ENCODE data around the gene HIVEP3.

Gene HIVEP3

DNA sequence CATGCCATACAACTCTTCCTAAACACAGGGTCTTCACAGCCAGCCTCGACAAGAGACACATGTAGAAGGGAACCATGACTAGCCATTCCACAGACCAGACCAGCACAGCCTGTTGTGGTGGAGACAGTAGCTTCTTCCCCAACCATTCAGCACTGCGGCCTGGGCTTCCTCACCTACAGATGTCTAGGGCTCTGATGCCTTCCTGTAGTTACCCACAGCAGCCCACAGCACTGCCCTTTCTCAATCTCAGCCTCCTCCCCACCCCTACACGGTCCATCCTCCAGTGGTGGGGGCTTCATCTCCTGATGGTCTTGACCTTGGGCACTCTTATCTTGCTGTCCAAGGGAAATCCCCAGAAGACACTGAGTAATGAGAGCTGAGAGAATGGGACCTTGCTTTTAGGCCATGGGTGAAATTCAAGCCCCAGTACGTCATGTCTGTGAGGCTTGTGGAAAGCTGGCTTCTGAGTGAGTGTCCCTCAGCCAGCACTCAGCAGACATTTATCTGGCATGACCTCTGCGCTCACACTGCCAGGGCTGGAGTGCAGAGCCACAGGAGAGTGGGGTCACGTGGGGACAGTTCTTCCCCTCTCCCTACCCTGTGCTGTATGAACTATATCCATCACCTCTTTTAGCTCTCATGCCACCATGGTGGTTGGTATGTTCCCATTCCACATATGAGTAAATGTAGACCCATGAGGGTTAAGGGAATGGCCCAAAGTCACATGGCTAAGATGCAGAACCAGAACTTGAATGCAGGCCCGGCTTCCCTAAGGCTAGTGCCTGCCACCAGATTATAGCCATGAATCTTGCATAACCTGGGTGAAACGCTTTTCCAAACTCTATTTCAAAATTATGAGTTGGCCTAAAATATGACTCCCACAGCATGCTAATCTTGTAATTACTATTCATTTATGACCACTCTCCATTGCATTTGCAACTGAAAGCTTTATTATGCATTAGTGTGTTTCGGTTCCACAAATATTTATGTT is 104.7 kb downstream of the HIVEP3 start:
- no peak overlapping the region for H3K27ac ChIP-seq (replicated peaks)
- H3K27me3 ChIP-seq (ENCODE audit: insufficient read depth, poor library complexity, severe bottlenecking): no peaks in the 10 kb centered on the region
- TF ChIP-seq, protein P1, sequence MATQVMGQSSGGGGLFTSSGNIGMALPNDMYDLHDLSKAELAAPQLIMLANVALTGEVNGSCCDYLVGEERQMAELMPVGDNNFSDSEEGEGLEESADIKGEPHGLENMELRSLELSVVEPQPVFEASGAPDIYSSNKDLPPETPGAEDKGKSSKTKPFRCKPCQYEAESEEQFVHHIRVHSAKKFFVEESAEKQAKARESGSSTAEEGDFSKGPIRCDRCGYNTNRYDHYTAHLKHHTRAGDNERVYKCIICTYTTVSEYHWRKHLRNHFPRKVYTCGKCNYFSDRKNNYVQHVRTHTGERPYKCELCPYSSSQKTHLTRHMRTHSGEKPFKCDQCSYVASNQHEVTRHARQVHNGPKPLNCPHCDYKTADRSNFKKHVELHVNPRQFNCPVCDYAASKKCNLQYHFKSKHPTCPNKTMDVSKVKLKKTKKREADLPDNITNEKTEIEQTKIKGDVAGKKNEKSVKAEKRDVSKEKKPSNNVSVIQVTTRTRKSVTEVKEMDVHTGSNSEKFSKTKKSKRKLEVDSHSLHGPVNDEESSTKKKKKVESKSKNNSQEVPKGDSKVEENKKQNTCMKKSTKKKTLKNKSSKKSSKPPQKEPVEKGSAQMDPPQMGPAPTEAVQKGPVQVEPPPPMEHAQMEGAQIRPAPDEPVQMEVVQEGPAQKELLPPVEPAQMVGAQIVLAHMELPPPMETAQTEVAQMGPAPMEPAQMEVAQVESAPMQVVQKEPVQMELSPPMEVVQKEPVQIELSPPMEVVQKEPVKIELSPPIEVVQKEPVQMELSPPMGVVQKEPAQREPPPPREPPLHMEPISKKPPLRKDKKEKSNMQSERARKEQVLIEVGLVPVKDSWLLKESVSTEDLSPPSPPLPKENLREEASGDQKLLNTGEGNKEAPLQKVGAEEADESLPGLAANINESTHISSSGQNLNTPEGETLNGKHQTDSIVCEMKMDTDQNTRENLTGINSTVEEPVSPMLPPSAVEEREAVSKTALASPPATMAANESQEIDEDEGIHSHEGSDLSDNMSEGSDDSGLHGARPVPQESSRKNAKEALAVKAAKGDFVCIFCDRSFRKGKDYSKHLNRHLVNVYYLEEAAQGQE (IDR thresholded peaks at IDR 0.05; ENCODE audit: insufficient replicate concordance, low read depth): no peak
- TF ChIP-seq SPI1 (IDR thresholded peaks at IDR 0.05; ENCODE audit: borderline replicate concordance, low read depth): no peak
- TF ChIP-seq, protein P2, sequence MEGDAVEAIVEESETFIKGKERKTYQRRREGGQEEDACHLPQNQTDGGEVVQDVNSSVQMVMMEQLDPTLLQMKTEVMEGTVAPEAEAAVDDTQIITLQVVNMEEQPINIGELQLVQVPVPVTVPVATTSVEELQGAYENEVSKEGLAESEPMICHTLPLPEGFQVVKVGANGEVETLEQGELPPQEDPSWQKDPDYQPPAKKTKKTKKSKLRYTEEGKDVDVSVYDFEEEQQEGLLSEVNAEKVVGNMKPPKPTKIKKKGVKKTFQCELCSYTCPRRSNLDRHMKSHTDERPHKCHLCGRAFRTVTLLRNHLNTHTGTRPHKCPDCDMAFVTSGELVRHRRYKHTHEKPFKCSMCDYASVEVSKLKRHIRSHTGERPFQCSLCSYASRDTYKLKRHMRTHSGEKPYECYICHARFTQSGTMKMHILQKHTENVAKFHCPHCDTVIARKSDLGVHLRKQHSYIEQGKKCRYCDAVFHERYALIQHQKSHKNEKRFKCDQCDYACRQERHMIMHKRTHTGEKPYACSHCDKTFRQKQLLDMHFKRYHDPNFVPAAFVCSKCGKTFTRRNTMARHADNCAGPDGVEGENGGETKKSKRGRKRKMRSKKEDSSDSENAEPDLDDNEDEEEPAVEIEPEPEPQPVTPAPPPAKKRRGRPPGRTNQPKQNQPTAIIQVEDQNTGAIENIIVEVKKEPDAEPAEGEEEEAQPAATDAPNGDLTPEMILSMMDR (IDR thresholded peaks at IDR 0.05; ENCODE audit: insufficient read depth, low read length): no peak

DNA sequence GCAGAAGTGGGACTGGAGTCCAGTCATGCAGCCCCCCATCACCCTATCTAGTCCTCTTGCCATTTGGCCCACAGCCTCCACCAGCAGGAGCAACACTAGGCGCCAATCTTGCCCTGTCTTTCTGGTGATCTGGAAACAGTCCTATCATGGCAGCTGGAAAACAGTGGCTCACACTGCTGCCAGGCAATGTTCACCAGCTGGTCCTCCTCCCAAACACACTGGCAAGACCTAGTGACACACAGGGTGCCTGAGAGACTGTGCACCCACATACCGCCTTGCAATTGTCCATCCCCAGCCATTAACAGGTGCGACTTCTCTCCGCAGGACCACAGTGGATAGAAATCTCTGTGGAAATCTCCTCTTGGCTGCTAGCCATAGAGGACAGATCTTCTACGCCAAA is 105.5 kb downstream of the HIVEP3 start:
- Histone ChIP-seq H3K4me3 (replicated peaks; ENCODE audit: insufficient read depth, low read length) (no peak overlapping the region), H3K27ac (replicated peaks) (no peak overlapping the region), H3K27me3 (ENCODE audit: insufficient read depth, poor library complexity, severe bottlenecking) (no peaks in the 10 kb centered on the region)
- no peak for DNase-seq (ENCODE audit: low read depth in 1 of 2, low spot score in 1 of 2)
- TF ChIP-seq GABPA (IDR thresholded peaks at IDR 0.05; ENCODE audit: low read depth) (no peak), POLR2AphosphoS5 (IDR thresholded peaks at IDR 0.05; ENCODE audit: low read depth) (no peak), SPI1 (IDR thresholded peaks at IDR 0.05; ENCODE audit: borderline replicate concordance, low read depth) (no peak)
- TF ChIP-seq, protein P2 (IDR thresholded peaks at IDR 0.05; ENCODE audit: insufficient read depth, low read length): no peak
- TF ChIP-seq, protein P1 (IDR thresholded peaks at IDR 0.05; ENCODE audit: insufficient replicate concordance, low read depth): no peak

More for the DNA sequence above, 104.7 kb downstream of the HIVEP3 start:
- DNase-seq (ENCODE audit: low read depth in 1 of 2, low spot score in 1 of 2): no peak
- no peak overlapping the region for H3K4me3 ChIP-seq (replicated peaks; ENCODE audit: insufficient read depth, low read length)

DNA sequence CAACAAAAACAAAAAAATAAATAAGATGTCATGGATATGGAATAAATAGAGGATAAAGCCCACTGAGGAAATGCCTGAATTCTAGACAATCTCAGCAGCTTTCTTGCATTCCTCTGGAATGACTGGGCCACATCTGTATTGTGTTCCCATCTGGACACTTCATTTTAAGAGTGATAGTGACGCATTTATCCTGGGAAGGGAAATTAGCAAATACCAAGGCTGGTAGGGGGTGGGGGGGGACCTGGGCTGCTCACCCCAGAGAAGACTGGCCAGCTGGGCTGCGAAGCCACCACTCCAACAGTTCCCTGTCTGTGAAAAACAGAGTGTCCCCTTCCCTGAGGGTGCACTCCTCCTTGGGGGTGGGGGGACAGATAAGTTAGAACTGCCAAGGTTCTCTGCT is 106.3 kb downstream of the HIVEP3 start:
- H3K4me3 ChIP-seq (replicated peaks; ENCODE audit: insufficient read depth, low read length): no peak overlapping the region
- no peaks in the 10 kb centered on the region for H3K27me3 ChIP-seq (ENCODE audit: insufficient read depth, poor library complexity, severe bottlenecking)
- TF ChIP-seq, protein P1 (IDR thresholded peaks at IDR 0.05; ENCODE audit: insufficient replicate concordance, low read depth): no peak
- TF ChIP-seq POLR2AphosphoS5 (IDR thresholded peaks at IDR 0.05; ENCODE audit: low read depth): no peak
- TF ChIP-seq GABPA (IDR thresholded peaks at IDR 0.05; ENCODE audit: low read depth): no peak
- TF ChIP-seq, protein P2 (IDR thresholded peaks at IDR 0.05; ENCODE audit: insufficient read depth, low read length): no peak
- no peak for TF ChIP-seq SPI1 (IDR thresholded peaks at IDR 0.05; ENCODE audit: borderline replicate concordance, low read depth)

More for the DNA sequence above, 106.3 kb downstream of the HIVEP3 start:
- DNase-seq (ENCODE audit: low read depth in 1 of 2, low spot score in 1 of 2): no peak
- H3K27ac ChIP-seq (replicated peaks): no peak overlapping the region
